Inflammatory macrophage (primary cell): ENCODE measurements around the gene LRMDA.

ENCODE experiments used
- DNase-seq, 2 donors: peaks; one replicate each; pipeline ENCODE4 v3.0.0-alpha.2; 2020 to 2022

The LRMDA gene

DNA sequence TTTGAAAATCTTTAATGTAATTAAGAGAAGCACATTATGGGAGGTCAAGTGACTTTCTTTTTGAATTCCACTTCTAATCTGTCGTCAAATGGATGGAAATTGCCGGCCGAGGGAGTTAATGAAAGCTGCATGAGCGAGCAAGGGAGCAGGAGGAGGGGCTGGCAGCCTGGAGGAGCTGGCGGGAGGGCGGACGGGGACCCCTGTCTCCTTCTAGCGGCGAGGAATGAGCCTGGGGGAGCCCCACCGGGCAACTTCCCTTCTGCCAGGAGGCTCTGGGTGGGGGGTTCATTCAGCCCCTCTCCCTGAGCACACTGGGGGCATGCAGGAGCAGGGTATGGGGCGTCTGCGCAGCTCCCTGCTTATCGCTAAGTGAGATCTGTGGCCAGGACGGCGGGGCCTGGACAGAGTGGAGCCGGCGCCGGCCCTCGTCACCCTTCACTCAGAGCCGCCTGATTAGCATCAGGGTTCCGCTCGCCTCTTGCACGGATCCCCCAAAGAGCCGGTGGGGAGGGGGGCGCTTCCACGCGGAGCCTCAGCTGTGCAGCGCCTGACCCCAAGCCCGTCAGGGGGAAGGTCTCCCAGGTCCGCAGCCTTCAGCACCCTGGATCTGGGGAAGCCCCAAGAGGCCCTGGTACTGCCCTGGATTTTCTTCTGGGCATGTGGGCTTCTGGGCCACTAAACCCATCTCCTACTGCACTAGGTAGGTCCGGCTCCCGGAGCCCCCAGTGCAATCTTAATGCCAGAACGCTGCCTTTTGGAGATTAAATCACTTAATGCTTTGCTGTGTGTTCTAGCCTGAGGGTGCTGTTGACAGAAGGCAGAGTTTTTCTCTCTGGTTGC lies 680.8 kb downstream of the LRMDA start:
- no peak for DNase-seq

DNA sequence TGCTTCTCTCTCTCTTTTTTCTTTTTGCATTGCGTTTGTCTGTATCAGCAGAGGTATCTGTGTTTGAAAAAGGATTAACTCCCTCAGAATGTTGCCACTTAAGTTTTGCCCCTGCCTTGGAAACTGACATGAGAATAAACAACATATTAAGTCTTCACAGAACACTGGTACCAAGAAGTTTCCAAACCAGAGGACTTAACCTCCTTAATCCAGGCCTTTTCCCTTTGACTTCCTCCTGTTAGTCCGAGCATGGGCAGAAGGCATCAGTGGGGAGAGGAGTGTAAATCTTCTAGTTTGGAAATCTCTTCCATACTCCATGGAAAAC lies 681.4 kb downstream of the LRMDA start:
- no peak for DNase-seq

DNA sequence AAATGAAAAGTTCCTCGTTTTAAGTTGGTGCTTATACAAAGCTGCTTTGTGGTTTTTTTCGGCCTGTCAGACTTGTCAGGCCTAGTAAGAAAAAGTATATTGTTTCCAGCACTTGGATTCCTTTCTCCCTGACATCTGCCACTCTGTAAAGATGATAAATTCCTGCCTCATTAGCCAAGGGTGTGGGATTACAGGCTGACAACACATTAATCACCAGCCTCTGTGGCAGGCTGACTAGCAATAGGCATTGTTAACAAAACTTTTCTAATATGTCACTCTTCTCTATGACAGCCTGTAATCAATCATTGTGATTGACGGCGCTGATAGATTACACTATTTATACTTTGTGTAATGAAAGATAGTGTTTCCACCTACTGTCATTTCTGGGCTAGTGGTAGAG lies 682.5 kb downstream of the LRMDA start:
- no peak for DNase-seq

DNA sequence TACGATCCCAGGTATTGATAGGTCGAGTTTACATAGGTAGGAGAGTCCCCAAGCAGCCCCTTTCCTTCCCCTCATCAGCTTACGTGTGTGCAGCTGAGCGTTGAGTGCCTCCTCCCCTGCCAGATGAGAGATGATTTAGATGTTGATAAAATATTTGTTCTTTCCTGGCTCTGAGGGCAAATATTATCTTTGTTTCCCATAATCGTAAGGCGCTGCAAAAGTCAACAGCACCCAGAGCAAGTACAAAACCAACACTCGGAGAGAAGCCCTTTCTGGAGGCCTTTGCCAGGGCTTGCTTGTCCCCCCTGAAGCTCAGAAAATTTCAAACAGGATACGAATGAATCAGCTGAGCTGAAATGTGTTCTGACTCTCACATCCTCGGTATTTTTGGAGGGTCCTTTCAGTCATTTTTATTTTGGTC lies 683.2 kb downstream of the LRMDA start:
- no peak for DNase-seq

DNA sequence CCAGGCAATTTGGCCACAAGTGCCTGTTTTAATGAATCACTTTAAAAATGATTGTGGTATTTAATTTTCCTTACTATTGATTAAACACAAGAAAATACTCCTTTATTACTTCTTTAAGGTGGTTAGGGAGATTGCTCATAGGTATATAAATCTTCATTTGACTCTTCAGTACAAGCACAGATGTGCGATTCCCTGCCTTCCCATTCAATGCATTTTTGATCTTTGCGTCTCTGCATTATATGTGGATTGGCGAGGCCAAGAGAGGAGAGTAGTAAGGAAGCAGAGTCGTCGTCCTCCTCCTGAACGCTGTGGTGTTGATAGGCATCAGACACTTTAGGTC lies 683.7 kb downstream of the LRMDA start:
- no peak for DNase-seq

DNA sequence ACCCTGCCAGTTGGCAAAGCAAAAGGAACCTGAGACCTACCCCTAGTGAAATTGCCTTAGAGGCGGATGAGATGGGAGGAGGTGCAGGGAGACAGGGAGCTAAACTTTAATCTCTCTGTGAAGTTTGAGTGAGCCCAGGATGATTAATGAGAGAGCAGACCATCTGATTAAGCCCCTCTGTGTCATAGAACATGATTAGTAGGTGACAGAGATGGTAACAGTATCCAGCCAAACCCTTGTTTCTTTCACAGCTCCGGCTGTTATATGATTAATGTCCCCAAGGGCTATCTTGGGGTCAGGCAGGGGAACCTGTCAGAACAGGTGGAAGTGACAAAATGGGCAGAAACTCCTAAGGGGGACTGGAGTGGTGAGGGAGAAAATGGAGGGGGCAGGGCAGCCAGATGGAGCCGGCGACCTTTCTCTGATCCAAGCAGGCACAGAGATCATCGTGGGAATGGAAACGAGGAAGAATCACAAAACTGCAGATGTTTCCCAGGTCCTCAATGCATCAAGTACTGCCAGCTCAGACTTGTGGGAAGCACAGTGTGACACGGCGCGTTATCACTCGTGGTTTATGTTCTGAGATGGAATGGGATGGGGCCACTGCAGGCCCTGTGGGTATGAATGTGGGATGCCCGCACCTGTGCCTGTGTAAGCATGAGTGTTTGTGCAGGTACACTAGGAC lies 684.2 kb downstream of the LRMDA start:
- no peak for DNase-seq

DNA sequence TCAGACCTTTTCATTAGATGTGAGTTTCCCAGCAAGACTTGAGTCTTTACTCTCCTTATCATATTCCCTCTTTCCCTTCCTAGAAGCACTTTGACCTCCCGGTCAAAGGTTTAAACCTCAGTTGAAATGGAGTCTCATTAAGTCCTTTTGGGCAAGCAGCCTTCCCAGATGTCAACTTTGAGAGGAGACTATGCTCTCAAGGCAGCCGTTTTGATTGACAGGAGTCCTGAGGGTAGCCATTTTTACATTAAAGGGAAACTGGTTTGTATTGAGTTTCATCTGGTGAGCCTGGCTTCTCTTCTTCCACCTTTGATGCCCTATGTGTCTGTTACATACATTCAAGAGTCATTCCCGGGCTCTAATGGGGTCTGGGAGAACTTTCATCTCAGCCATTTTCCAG lies 685.1 kb downstream of the LRMDA start:
- DNase-seq: no peak

DNA sequence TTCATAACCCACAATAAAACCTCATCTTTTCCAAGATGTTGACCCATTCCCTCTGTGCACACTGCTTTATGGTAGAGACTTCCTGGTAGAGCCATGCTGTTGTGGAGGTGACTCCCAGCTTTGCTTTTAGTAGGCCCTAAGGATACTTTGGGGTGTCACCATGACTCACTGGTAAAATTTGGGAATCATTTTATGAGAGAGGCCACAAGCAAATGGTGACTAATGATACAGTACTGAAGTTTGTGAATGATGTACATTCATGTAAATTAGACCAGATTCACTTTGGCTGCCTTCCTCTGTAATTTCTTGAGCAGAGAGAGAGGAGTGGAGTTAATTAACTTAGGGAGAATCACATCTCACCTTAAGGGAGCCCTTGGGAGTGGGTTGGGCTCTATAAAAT lies 686.5 kb downstream of the LRMDA start:
- DNase-seq: no peak

DNA sequence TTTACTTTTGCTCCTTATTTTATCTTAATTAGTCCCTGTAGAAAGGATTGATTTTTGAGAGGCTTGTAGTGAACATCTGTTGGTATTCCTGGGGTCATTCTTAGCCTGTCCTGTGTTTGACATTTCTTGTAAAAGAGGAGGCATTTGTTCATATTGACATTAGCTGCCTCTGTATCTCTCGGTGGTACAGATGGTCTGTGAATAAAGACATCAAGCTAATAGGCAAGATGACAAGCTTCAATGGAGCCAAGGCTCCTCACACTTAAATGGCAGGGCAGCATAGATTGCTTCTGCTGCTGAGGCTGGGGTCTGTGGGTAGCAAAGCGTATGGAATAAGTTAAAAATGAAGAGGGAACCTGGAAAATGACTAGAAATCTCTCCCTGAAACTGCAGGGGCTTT lies 687.6 kb downstream of the LRMDA start:
- DNase-seq: no peak

DNA sequence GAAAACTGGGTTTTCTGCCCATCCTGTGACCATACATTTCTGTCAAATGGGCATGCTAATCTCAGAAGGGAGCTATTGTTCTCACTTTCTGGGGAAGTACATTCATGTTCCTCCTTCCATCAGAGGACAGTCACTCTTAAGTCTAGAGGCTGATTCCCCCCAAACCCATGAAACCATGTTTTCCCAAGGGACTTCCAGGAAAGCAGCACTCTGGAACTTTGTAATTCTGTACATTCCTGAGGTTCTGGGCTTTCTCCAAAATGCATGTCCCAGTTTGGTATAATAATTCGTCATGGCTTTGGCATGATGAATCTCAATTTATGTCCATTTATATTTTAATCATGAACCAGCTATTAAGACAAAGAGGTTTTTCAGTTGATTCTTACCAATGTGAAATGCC lies 688.1 kb downstream of the LRMDA start:
- no peak for DNase-seq

DNA sequence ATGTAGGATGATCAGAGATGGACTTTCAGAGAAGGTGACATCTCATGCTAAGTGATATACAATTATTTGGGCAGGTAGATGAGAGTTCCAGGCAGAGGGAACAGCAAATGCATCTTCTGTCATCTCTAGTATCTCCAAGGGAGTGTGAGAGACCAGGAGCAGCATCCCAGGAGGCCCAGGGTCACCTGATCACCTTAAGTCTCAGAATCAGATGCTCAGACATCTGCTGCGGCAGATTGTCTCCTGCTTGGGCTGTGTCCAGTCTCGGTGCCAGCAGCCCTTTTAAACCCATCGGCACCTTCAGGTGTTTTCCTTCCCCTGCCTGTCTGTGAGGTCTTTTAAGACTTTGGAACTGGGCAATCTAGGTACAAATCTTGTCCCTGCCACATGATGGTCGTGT lies 690.6 kb downstream of the LRMDA start:
- DNase-seq: no peak

DNA sequence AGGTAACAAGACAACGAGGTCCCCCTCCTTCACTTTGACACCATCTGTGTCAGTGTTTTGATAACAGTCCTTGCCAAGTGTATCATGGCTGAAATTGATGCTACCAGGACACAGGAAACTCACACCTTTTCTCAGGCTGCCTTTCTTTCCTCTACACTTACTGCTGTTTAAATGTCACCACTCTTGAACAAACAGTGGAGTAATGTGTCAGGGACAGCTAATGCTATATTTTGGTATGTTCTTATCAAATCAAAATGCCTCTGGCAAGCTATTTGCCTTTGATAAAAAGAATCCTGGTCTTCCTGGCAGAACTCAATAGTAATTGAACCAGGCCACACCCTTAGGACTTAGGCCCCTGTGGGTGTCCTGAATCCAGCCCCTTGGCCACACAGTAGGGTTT lies 692.9 kb downstream of the LRMDA start:
- no peak for DNase-seq

DNA sequence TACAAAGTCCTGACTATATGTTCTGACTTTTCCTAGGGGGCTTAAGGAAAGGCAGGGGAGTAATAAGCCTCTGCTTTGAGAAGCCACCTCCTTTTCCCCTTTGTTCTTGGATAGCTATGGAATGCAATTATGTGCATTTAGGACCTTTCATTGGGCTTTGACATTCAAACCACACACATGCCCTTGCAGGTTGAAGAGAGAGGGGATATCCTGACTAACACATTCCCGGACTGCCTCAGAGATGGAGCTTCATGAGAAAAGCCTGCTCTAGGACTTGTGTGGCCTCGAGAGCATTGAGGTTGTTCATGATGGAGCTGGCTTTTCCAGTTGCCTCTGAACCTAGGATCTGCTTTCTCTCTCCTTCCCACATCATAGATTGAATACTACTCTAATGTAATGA lies 694.5 kb downstream of the LRMDA start:
- no peak for DNase-seq

DNA sequence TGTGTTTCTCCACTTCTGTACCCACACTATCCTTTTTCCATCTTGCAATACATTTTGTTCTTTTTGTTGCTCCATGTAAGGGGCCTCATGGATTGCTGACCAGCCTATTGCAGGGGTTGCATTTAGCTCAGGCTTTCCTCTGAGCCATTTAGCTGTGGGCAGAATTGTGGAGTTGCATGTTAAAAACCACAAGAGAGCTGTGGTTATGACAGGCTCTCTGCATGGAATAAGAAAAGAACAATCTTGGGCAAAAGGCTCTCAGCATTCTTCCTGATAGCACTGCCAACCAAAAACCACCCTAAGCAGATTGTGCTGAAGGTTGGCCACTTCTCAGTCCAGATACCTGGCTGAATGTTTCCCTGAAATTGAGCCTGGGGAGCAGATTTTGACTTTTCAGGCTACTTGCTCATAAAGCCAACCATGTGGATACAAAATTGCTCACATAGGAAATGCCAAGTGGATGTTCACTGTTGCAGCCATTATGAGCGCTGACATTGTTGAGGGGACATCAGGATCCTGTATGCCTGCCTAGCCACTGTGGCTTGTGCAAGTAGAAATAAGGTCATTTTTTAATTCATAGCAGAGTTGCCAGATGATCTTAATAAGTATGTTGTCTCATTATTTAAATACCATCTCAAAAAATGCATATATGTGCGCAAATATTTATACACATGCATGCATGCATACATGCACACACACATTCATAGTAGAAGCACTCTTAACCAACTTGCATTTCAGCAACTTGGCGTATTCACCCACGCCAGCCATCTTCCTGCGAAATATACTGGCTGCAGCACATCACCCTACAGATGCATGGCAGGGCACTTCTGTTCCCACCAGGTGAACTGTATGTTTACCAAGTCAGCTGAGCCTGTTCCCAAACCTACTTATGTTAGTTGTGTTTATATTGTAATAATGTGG lies 695.4 kb downstream of the LRMDA start:
- peak; percentile 46 to 77 for DNase-seq

DNA sequence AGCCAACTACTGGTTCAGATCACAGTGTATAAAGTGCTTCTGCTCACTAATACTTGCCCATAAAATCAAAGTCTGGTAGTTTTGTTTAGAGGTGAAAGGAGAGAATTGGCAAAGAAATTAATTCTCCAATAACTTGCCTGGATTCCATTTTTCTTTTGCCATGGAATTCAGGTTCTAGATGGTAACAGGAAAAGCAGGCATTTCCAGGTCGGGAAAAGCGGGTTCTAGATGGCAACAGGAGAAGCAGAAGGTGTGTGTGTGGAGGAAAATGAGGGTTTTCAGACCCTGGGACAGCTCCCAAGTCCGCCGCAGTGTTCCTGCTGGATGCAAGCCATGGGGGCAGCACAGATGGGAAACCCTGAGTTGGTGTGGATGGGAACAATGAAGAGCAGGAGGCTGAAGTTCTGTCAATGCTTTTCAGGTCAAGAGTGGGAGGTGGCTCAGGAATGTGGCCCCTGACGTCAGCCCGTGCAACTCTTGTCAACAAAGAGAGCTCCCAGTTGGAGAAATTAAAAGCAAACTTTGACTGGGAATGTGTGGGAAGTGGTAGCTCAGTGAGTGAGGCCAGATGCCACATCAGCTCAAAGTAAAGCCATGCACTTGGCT lies 696.7 kb downstream of the LRMDA start:
- no peak for DNase-seq

DNA sequence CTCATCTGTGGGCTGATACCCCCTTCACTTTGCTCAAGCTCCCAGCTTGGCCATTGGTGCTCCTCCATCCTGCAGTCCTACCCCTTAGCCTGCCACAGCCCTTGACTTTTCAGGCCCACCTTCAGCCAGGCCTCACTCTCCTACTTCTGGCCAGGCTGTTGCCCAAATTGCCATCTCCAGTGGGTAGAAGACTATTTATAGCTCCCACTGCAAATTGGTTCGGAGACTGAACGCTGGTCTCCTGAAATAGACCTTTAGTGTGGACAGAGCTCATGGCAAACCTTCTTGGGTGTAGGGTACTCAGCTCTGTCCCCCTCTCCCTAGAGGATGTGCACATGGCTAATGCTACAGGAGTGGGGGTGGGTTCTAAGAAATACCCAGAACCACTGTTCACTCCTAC lies 697.8 kb downstream of the LRMDA start:
- DNase-seq: no peak

DNA sequence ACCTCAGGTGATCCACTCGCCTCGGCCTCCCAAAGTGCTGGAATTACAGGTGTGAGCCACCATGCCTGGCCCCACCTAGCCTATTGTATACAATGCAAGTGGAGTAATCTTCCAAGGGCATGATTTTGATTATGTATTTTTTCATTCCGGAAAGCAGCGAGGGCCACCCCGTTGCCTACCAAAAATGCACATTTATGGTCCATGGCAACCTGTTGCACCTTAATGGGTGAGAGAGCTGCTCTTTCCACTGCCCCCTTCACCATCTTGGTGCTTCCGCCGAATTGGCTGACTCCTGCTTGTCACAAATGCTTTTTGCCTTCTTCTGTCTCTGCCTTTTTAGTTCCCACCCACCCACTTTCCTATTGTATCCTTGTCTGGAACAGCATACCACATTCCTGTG lies 699.5 kb downstream of the LRMDA start:
- no peak for DNase-seq

DNA sequence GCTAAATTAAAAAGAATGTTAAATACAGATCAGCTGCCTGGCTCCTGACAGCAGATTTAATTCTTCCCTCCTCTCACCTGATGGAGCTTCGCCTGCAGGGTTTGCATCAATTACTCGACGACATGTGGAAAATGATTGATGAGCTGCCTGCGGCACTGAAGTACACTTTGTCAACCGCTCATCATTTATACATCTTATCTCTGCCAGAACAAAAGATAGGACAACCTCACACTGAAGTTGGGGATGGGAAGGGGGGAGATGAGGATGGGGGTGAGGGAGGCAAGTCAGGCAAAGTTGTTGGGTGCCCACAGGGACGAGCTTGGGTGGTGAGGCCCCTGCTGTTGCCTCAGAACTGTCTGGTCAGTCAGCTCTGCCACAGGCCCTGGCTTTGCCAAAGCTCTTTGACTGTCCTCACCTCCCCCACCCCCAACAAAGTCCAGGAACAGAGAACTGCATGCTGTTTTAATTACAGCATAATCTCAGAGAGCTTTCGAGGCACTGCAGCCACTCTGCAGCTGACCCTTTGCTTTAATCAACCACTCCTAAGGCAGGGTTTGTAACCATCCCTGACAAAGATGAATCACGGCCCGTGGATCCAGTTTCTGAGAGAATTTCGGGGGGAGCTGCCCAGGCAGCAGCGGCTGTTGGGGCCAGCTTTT lies 702.3 kb downstream of the LRMDA start:
- no peak for DNase-seq

DNA sequence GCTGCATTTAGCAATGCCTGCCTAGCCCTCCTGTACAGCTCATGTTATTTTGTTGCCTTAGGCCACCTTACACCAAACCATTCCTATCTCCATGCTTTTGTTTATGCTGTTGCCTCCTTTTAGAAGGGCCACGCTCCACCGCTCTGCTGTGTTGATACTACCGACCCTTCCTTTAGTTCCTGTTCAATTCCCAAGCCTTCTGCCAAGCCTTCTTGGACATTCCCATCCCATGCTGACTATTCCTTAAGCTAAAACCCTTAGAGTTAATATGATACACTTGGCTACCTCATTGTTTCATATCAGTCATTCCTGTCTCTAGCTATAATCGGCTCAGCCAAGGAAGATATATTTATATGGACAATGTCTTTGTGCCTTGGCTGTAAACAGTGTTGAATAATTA lies 705.5 kb downstream of the LRMDA start:
- no peak for DNase-seq

DNA sequence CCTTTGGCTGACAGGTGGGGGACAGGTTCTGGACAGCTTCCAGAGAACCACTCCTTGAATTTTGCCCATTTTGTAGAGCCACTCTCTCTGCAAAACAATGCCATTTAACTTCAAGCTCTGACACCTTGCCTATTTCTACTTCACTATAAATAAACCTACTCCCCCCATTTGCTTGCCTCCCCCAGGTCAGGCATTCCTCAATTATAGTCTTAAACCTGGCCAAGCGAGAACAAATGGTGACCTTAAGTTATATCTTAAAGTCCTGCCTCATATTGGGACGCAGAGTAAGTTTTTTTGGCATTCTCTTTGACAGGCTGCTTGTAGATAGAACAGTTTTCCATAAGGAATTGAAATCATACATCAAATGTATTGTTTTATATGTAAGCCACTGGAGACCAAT lies 706.9 kb downstream of the LRMDA start:
- DNase-seq: no peak

DNA sequence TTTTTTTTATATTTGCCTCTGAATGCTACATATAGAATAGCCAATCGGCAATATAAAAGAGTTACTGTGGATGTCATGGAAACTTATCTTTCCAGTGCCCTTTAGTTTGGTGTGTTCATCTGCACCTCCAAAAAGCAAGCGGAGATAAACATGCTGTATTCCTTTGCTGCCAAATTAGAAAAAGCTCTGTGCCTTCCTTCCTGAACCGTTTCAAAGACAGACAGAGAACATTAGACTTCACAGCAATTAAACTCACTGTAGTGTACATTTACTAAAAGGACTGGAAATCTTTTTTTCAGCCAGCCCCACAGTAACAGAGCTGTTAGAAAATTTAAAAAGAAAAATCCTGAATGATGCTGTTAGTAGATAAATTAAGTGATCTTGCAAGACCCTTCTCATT lies 707.5 kb downstream of the LRMDA start:
- DNase-seq: no peak

DNA sequence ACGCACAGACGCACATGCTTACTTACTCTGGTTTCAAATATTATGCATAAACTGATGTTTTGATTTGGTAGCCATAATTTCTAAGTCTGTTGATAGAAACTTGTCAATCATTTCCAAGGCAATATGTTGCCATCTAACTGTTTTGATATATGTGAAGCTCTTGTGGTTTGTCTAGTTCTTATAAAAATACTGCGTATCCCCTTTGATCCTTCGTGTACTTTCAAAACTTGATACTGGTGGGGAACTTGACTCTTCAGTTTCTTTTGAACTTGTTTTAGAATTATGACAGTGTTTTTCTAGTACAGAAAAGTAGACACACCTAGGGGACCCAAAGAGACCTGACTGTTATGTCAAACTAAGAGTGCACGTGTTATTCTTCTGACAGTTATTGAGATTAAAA lies 708.0 kb downstream of the LRMDA start:
- no peak for DNase-seq

DNA sequence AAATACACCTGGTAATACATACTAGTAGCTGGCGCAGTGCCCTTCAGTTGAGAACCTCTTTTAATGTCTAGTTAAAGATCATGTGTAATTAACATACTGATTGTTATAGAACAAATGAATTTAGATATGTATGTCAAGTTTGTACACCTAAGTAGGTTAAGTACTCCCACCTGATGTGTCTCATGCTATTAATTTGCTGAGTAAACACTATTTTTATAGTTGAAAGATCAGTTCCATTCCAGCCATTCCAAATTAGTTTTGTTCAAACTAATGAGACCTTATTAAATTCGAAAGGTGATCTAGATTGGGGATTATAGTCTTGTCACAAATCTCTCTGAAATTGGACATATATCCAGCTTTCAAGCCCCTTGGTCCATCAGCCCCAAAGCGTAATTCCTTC lies 710.0 kb downstream of the LRMDA start:
- no peak for DNase-seq
